ENCODE measurements around the gene WNT16.

WNT16 gene

GRCh38 chr7:121334875-121335648 is 6.3 kb downstream of the WNT16 start:
- POLR2A ChIA-PET, result no interaction called here

GRCh38 chr7:121336579-121336978 is 7.8 kb downstream of the WNT16 start:
- POLR2A ChIA-PET, result no interaction called here
- no peak for DNase-seq (ENCODE audit: extremely low spot score)
- TF ChIP-seq ARNT (IDR thresholded peaks at IDR 0.05) (0 out of 2 replicates have a peak, but pooled peaks have one; percentile 47), FOXM1 (IDR thresholded peaks at IDR 0.05; ENCODE audit: borderline replicate concordance) (no peak), PKNOX1 (IDR thresholded peaks at IDR 0.05) (peak; percentile 42; the same call in 1 of the 2 replicates), CTBP1 (IDR thresholded peaks at IDR 0.05; ENCODE audit: borderline replicate concordance) (peak; percentile 80; the same call in 1 of the 2 replicates)
- CTCF ChIA-PET, result interaction anchor here (0.8 kb wide), 2 partner anchors 60 to 357 kb away, joined by 3 to 4 read pairs; no protein-coding TSS in a partner anchor

More at GRCh38 chr7:121334875-121335648, 6.3 kb downstream of the WNT16 start:
- CTCF ChIA-PET, result no interaction called here
- no peak for DNase-seq (ENCODE audit: extremely low spot score)
- TF ChIP-seq ELF4 (IDR thresholded peaks at IDR 0.05), result no peak
- TF ChIP-seq SP1 (IDR thresholded peaks at IDR 0.05), result no peak
- TF ChIP-seq L3MBTL2 (conservative IDR thresholded peaks at IDR 0.05), result no peak

- DNase-seq (ENCODE audit: extremely low spot score), result no peak
Observed at GRCh38 chr7:121337398-121337797, 8.6 kb downstream of the WNT16 start.

GRCh38 chr7:121339082-121339481 is 10.3 kb downstream of the WNT16 start:
- ChIA-PET CTCF (no interaction called here), POLR2A (no interaction called here)
- no peak for DNase-seq (ENCODE audit: extremely low spot score)
- no peak for TF ChIP-seq SUZ12 (IDR thresholded peaks at IDR 0.05)
- TF ChIP-seq CTBP1 (IDR thresholded peaks at IDR 0.05; ENCODE audit: borderline replicate concordance), result no peak
- TF ChIP-seq FOXA1 (IDR thresholded peaks at IDR 0.05), result no peak
- no peak for TF ChIP-seq FOXK2 (IDR thresholded peaks at IDR 0.05)
- no peak for TF ChIP-seq ELF4 (IDR thresholded peaks at IDR 0.05)
- TF ChIP-seq FOXM1 (IDR thresholded peaks at IDR 0.05; ENCODE audit: borderline replicate concordance), result no peak
- no peak for TF ChIP-seq LEF1 (IDR thresholded peaks at IDR 0.05; ENCODE audit: borderline replicate concordance)
- TF ChIP-seq ARNT (IDR thresholded peaks at IDR 0.05), result no peak
- no peak for TF ChIP-seq SP1 (IDR thresholded peaks at IDR 0.05)
- TF ChIP-seq TARDBP (IDR thresholded peaks at IDR 0.05), result no peak
- TF ChIP-seq BHLHE40 (IDR thresholded peaks at IDR 0.05; ENCODE audit: borderline replicate concordance), result no peak
- no peak for TF ChIP-seq L3MBTL2 (conservative IDR thresholded peaks at IDR 0.05)

More at GRCh38 chr7:121337398-121337797, 8.6 kb downstream of the WNT16 start:
- ChIA-PET CTCF (no interaction called here), POLR2A (no interaction called here)
- TF ChIP-seq FOXA1 (IDR thresholded peaks at IDR 0.05) (no peak), PKNOX1 (IDR thresholded peaks at IDR 0.05) (peak; percentile 48), FOXK2 (IDR thresholded peaks at IDR 0.05) (no peak)

DNA sequence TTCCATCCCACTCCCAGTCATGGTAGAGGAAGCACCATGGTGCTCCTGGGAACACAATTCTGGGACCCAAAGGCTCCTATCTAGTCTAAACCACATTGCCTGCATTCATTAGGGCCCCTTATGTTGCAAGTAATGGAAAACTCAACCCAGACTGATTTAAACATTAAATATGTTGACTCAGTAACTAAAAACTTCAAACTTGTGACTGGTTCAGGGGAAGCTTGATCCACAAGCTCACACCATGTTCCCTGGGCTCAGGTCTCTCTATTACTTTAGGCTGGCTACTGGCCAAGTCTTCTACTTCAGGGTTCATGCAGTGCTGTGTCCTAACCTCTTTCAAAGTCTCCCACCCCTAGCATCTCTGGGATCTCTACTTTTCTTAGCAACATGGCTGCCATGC is 13.1 kb downstream of the WNT16 start:
- CTCF ChIA-PET, result no interaction called here
- POLR2A ChIA-PET, result no interaction called here

DNA sequence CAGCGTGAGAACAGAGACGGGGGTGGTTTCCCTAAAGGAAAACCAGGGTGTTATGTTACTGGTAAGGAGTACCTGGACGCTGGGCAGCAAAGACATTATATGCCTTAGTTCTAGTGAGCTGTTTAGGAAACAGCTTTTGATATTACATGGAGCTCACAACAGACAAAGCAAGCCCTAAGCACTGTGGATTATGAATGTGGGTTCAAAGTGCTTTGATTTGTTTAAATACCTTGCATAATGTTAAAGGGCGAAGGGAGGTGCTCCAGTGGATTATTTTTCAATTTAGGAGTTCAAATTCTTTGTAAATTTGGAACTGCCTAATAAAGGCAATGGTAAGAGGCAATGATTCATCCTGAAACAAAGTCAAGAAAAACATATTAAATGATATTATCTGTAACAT is 13.8 kb downstream of the WNT16 start:
- no peak for DNase-seq (ENCODE audit: extremely low spot score)
- ChIA-PET POLR2A (no interaction called here), CTCF (no interaction called here)
- TF ChIP-seq FOXK2 (IDR thresholded peaks at IDR 0.05) (no peak), FOXA1 (IDR thresholded peaks at IDR 0.05) (no peak), ARNT (IDR thresholded peaks at IDR 0.05) (no peak), TARDBP (IDR thresholded peaks at IDR 0.05) (no peak), HDGF (IDR thresholded peaks at IDR 0.05; ENCODE audit: borderline replicate concordance) (no peak), NFRKB (IDR thresholded peaks at IDR 0.05) (no peak)

More for the DNA sequence above, 13.1 kb downstream of the WNT16 start:
- no peak for DNase-seq (ENCODE audit: extremely low spot score)
- no peak for TF ChIP-seq LEF1 (IDR thresholded peaks at IDR 0.05; ENCODE audit: borderline replicate concordance)
- no peak for TF ChIP-seq CTBP1 (IDR thresholded peaks at IDR 0.05; ENCODE audit: borderline replicate concordance)
- TF ChIP-seq TARDBP (IDR thresholded peaks at IDR 0.05), result no peak
- no peak for TF ChIP-seq FOXA1 (IDR thresholded peaks at IDR 0.05)
- TF ChIP-seq FOXK2 (IDR thresholded peaks at IDR 0.05), result no peak
- no peak for TF ChIP-seq ARNT (IDR thresholded peaks at IDR 0.05)
- TF ChIP-seq FOXM1 (IDR thresholded peaks at IDR 0.05; ENCODE audit: borderline replicate concordance), result no peak
- TF ChIP-seq SP1 (IDR thresholded peaks at IDR 0.05), result no peak
- no peak for TF ChIP-seq SUZ12 (IDR thresholded peaks at IDR 0.05)
- TF ChIP-seq BHLHE40 (IDR thresholded peaks at IDR 0.05; ENCODE audit: borderline replicate concordance), result no peak

DNA sequence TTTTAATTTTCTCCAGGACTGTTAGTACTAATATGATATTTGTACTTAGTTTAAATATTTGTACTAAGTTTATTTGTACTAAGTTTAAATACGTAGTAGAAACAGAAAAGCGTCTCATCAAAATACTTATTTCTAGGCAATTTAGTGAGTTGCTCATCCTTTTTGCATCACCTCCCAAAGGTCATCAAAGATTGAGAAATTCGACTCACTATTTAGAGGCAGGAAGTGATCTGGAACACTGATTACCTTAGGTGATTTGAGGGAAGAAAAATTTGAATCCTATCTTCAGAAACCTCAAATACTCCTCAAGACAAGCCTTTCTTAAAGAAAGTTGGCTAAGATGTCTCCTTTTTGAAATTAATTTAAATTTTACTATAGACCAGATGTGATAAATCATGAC is 14.5 kb downstream of the WNT16 start:
- CTCF ChIA-PET, result no interaction called here
- DNase-seq (ENCODE audit: extremely low spot score), result no peak
- POLR2A ChIA-PET, result no interaction called here
- no peak for TF ChIP-seq FOXK2 (IDR thresholded peaks at IDR 0.05)
- TF ChIP-seq LEF1 (IDR thresholded peaks at IDR 0.05; ENCODE audit: borderline replicate concordance), result no peak
- no peak for TF ChIP-seq PKNOX1 (IDR thresholded peaks at IDR 0.05)
- no peak for TF ChIP-seq FOXA1 (IDR thresholded peaks at IDR 0.05)
- TF ChIP-seq ELF4 (IDR thresholded peaks at IDR 0.05), result no peak

Data from HEK293T (cell line).